ENCODE measurements around the gene FAM3A. TPM values are rescaled to one million over a fixed set of nuclear protein-coding genes. Genes with fewer than 3 reads are reported as not detected.
"Not testable (repeated sequence)": the region's sequence is repeated elsewhere in the genome, so short reads cannot be mapped to it uniquely, and the experiment has no call there.

The FAM3A gene
- polyA plus RNA-seq, 1 donor from 2014 or later = 23.6 TPM

GRCh38 chrX:154501423-154501822 lies 14.6 kb downstream of the FAM3A start:
- H3K9me3 Mint-ChIP-seq, H3K27ac Mint-ChIP-seq, H3K27me3 Mint-ChIP-seq, H3K4me1 Mint-ChIP-seq, H3K36me3 Mint-ChIP-seq, H3K4me3 Mint-ChIP-seq: not testable (repeated sequence)

- Mint-ChIP-seq H3K27ac (peak overlapping the region in 1 of 3 donors; percentile 53), H3K4me3 (peak overlapping the region in 1 of 4 donors; percentile 29)
- H3K9me3 Mint-ChIP-seq, H3K27me3 Mint-ChIP-seq, H3K36me3 Mint-ChIP-seq, H3K4me1 Mint-ChIP-seq: not testable (repeated sequence)
Measured at GRCh38 chrX:154496591-154497137, 19.4 kb downstream of the FAM3A start.

GRCh38 chrX:154495472-154495922 lies 20.5 kb downstream of the FAM3A start:
- H3K9me3 Mint-ChIP-seq = no peaks in the 10 kb centered on the region
- H3K4me1 Mint-ChIP-seq = peaks cover 3 to 10% (median 5%) of the 10 kb centered on the region in 3 donors
- H3K27me3 Mint-ChIP-seq = peaks cover 2% of the 10 kb centered on the region
- no peak overlapping the region for H3K4me3 Mint-ChIP-seq
- no peak overlapping the region for H3K27ac Mint-ChIP-seq
- peaks cover 3% of the 10 kb centered on the region for H3K36me3 Mint-ChIP-seq

- Mint-ChIP-seq H3K27ac (no peak overlapping the region), H3K27me3 (peaks cover 2% of the 10 kb centered on the region), H3K9me3 (no peaks in the 10 kb centered on the region), H3K4me1 (peaks cover 4 to 10% (median 5%) of the 10 kb centered on the region in 3 donors), H3K36me3 (peaks cover 3% of the 10 kb centered on the region), H3K4me3 (no peak overlapping the region)
Measured at GRCh38 chrX:154494715-154495114, 21.3 kb downstream of the FAM3A start.

- Mint-ChIP-seq H3K4me3 (peak within 1 kb of the TSS; percentile 88 to 97 (median 96)), H3K27ac (peak within 1 kb of the TSS; percentile 96 to 97 (median 96)), H3K4me1 (peaks cover 5 to 12% (median 9%) of the 10 kb centered on the region in 3 donors), H3K36me3 (no peaks in the 10 kb centered on the region), H3K9me3 (no peaks in the 10 kb centered on the region), H3K27me3 (peaks cover 1% of the 10 kb centered on the region)
Measured at GRCh38 chrX:154490414-154491083, 25.5 kb downstream of the FAM3A start, which contains the start of gene SLC10A3. Gene SLC10A3 (minus strand): TSS chrX:154490629. CDS start chrX:154488940, 1,689 bp downstream.

- Mint-ChIP-seq H3K27ac (peak overlapping the region; percentile 58 to 91 (median 87)), H3K4me1 (peaks cover 5 to 12% (median 9%) of the 10 kb centered on the region in 3 donors), H3K36me3 (no peaks in the 10 kb centered on the region), H3K27me3 (peaks cover 1% of the 10 kb centered on the region), H3K9me3 (no peaks in the 10 kb centered on the region), H3K4me3 (peak overlapping the region; percentile 87 to 96 (median 94))
Measured at GRCh38 chrX:154490021-154490413, 26.0 kb downstream of the FAM3A start.

- Mint-ChIP-seq H3K4me3 (peak overlapping the region; percentile 87 to 96 (median 94)), H3K27me3 (peaks cover 1% of the 10 kb centered on the region), H3K4me1 (peaks cover 5 to 12% (median 9%) of the 10 kb centered on the region in 3 donors), H3K27ac (peak overlapping the region in 2 of 3 donors; percentile 58 to 87), H3K36me3 (no peaks in the 10 kb centered on the region), H3K9me3 (no peaks in the 10 kb centered on the region)
Measured at GRCh38 chrX:154489182-154489581, 26.9 kb downstream of the FAM3A start.

- Mint-ChIP-seq H3K36me3 (no peaks in the 10 kb centered on the region), H3K27ac (peak overlapping the region in 1 of 3 donors; percentile 87), H3K9me3 (no peaks in the 10 kb centered on the region), H3K4me3 (peak overlapping the region in 2 of 4 donors; percentile 43 to 96), H3K27me3 (peaks cover 1% of the 10 kb centered on the region), H3K4me1 (peaks cover 5 to 12% (median 9%) of the 10 kb centered on the region in 3 donors)
Measured at GRCh38 chrX:154488336-154489075, 27.5 kb downstream of the FAM3A start.

- H3K4me1 Mint-ChIP-seq = peaks cover 5 to 12% (median 9%) of the 10 kb centered on the region in 3 donors
- peaks cover 1% of the 10 kb centered on the region for H3K27me3 Mint-ChIP-seq
- peak overlapping the region in 2 of 3 donors; percentile 32 to 91 for H3K27ac Mint-ChIP-seq
- no peaks in the 10 kb centered on the region for H3K9me3 Mint-ChIP-seq
- peak overlapping the region; percentile 8 to 91 (median 78) for H3K4me3 Mint-ChIP-seq
- H3K36me3 Mint-ChIP-seq = no peaks in the 10 kb centered on the region
Measured at GRCh38 chrX:154487518-154488290, 28.3 kb downstream of the FAM3A start.

GRCh38 chrX:154486396-154487207 lies 29.4 kb downstream of the FAM3A start, which contains the start of gene UBL4A:
Gene UBL4A (minus strand): TSS chrX:154486615. CDS start chrX:154486584, 31 bp downstream.
- H3K4me1 Mint-ChIP-seq = peaks cover 5 to 18% (median 12%) of the 10 kb centered on the region in 3 donors
- peak within 1 kb of the TSS; percentile 79 to 92 (median 91) for H3K27ac Mint-ChIP-seq
- H3K36me3 Mint-ChIP-seq = no peaks in the 10 kb centered on the region
- H3K4me3 Mint-ChIP-seq = peak within 1 kb of the TSS; percentile 77 to 92 (median 82)
- no peaks in the 10 kb centered on the region for H3K9me3 Mint-ChIP-seq
- H3K27me3 Mint-ChIP-seq = peaks cover 1% of the 10 kb centered on the region

GRCh38 chrX:154486052-154486395 lies 30.0 kb downstream of the FAM3A start:
- peaks cover 1% of the 10 kb centered on the region for H3K27me3 Mint-ChIP-seq
- peak overlapping the region in 2 of 4 donors; percentile 17 to 68 for H3K4me3 Mint-ChIP-seq
- H3K4me1 Mint-ChIP-seq = peaks cover 4 to 20% (median 14%) of the 10 kb centered on the region in 3 donors
- H3K27ac Mint-ChIP-seq = no peak overlapping the region
- H3K9me3 Mint-ChIP-seq = no peaks in the 10 kb centered on the region
- no peaks in the 10 kb centered on the region for H3K36me3 Mint-ChIP-seq

GRCh38 chrX:154485150-154486051 lies 30.6 kb downstream of the FAM3A start:
- Mint-ChIP-seq H3K27me3 (peaks cover 1% of the 10 kb centered on the region), H3K27ac (peak overlapping the region in 1 of 3 donors; percentile 18), H3K9me3 (no peaks in the 10 kb centered on the region), H3K4me3 (peak overlapping the region; percentile 54 to 77 (median 72)), H3K36me3 (no peaks in the 10 kb centered on the region), H3K4me1 (peaks cover 0 to 20% (median 14%) of the 10 kb centered on the region in 3 donors)

All from IgD-negative memory B cell (primary cell).